ENCODE data around the gene AKT3.

The AKT3 gene

GRCh38 chr1:243507001-243507671, 342.9 kb downstream of the AKT3 start:
- no peak for DNase-seq (ENCODE audit: low spot score)

- no peak for DNase-seq (ENCODE audit: low spot score)
These were observed 343.9 kb downstream of the AKT3 start for GRCh38 chr1:243505986-243506689.

- DNase-seq (ENCODE audit: low spot score) = no peak
These were observed 346.9 kb downstream of the AKT3 start for GRCh38 chr1:243503155-243503554.

GRCh38 chr1:243501002-243501401, 349.0 kb downstream of the AKT3 start:
- DNase-seq (ENCODE audit: low spot score) = no peak

GRCh38 chr1:243500512-243500911, 349.5 kb downstream of the AKT3 start:
- no peak for DNase-seq (ENCODE audit: low spot score)

- no peak for DNase-seq (ENCODE audit: low spot score)
These were observed 350.3 kb downstream of the AKT3 start for GRCh38 chr1:243499711-243500110.

GRCh38 chr1:243499248-243499647, 350.8 kb downstream of the AKT3 start:
- DNase-seq (ENCODE audit: low spot score) = no peak

- no peak for DNase-seq (ENCODE audit: low spot score)
These were observed 351.9 kb downstream of the AKT3 start for GRCh38 chr1:243497939-243498681.

GRCh38 chr1:243496806-243497205, 353.2 kb downstream of the AKT3 start:
- no peak for DNase-seq (ENCODE audit: low spot score)

- no peak for DNase-seq (ENCODE audit: low spot score)
These were observed 353.8 kb downstream of the AKT3 start for GRCh38 chr1:243496187-243496646.

GRCh38 chr1:243495442-243496186, 354.4 kb downstream of the AKT3 start:
- no peak for DNase-seq (ENCODE audit: low spot score)

GRCh38 chr1:243494741-243495431, 355.2 kb downstream of the AKT3 start:
- no peak for DNase-seq (ENCODE audit: low spot score)

GRCh38 chr1:243493156-243494129, 356.6 kb downstream of the AKT3 start:
- DNase-seq (ENCODE audit: low spot score) = no peak

GRCh38 chr1:243490748-243491686, 359.0 kb downstream of the AKT3 start:
- no peak for DNase-seq (ENCODE audit: low spot score)

GRCh38 chr1:243489681-243490546, 360.1 kb downstream of the AKT3 start:
- DNase-seq (ENCODE audit: low spot score) = no peak

- no peak for DNase-seq (ENCODE audit: low spot score)
These were observed 360.9 kb downstream of the AKT3 start for GRCh38 chr1:243489158-243489527.

- DNase-seq (ENCODE audit: low spot score) = no peak
These were observed 361.4 kb downstream of the AKT3 start for GRCh38 chr1:243488459-243489157.

Measured in kidney capillary endothelial cell (primary cell).